Liver (tissue), 9 donors: ENCODE measurements around the gene ANP32B. TPM values are rescaled to one million over a fixed set of nuclear protein-coding genes. Genes with fewer than 3 reads are reported as not detected.

Source experiments
- DNase-seq: peaks from one replicate; pipeline ENCODE4 v3.0.0-alpha.2; 2017; ENCODE audit warnings: low spot score
- H3K27ac ChIP-seq, 2 donors: one replicate each; pipeline ENCODE4 v1.7.0; 2013; ENCODE audit warnings: inconsistent platforms in 2 of 2, low read length in 2 of 2, control low read depth in 1 of 2, low read depth in 1 of 2, mild to moderate bottlenecking in 1 of 2
- H3K27me3 ChIP-seq, 4 donors: one replicate each; pipeline versions ENCODE4 v1.6.1 to v1.7.0; 2013; ENCODE audit warnings: low read length in 3 of 4, inconsistent platforms in 1 of 4, mild to moderate bottlenecking in 1 of 4, moderate library complexity in 1 of 4; ENCODE audit not compliant: control insufficient read depth in 4 of 4, insufficient read depth in 4 of 4
- H3K36me3 ChIP-seq, 4 donors: one replicate each; pipeline versions ENCODE4 v1.6.1 to v1.7.0; 2013; ENCODE audit warnings: low read length in 3 of 4, mild to moderate bottlenecking in 3 of 4, low read depth in 1 of 4, moderate library complexity in 1 of 4; ENCODE audit not compliant: control insufficient read depth in 4 of 4, insufficient read depth in 3 of 4
- H3K4me1 ChIP-seq, 4 donors: one replicate each; pipeline versions ENCODE4 v1.6.1 to v1.7.0; 2013; ENCODE audit warnings: low read length in 3 of 4, mild to moderate bottlenecking in 3 of 4, moderate library complexity in 1 of 4; ENCODE audit not compliant: control insufficient read depth in 4 of 4, insufficient read depth in 4 of 4
- H3K4me3 ChIP-seq, 3 donors: one replicate each; pipeline versions ENCODE4 v1.6.1 to v1.7.0; 2013; ENCODE audit warnings: low read length in 3 of 3, control low read depth in 1 of 3, low read depth in 1 of 3, mild to moderate bottlenecking in 1 of 3
- H3K9ac ChIP-seq, 2 donors: one replicate each; pipeline ENCODE4 v1.7.0; 2013; ENCODE audit warnings: low read length in 2 of 2, mild to moderate bottlenecking in 2 of 2, moderate library complexity in 2 of 2, control low read depth in 1 of 2, low read depth in 1 of 2
- H3K9me3 ChIP-seq, 4 donors: one replicate each; pipeline versions ENCODE4 v1.6.1 to v1.7.0; 2013; ENCODE audit warnings: low read length in 3 of 4; ENCODE audit not compliant: control insufficient read depth in 4 of 4
- EGR1 ChIP-seq, 2 donors: IDR thresholded peaks; 2 replicates each; pipeline ENCODE4 v1.6.1; 2016 to 2018; ENCODE audit warnings: antibody characterized with exemption in 2 of 2, low read depth in 2 of 2
- GABPA ChIP-seq, 2 donors: IDR thresholded peaks in 1 of 2; conservative IDR thresholded peaks in 1 of 2; 2 replicates each; pipeline ENCODE4 v1.6.1; 2016; ENCODE audit warnings: antibody characterized with exemption in 2 of 2, mild to moderate bottlenecking in 1 of 2, moderate library complexity in 1 of 2
- JUND ChIP-seq, 2 donors: IDR thresholded peaks; 2 replicates each; pipeline ENCODE4 v1.6.1; 2016; ENCODE audit warnings: antibody characterized with exemption in 2 of 2
- NR2F2 ChIP-seq: IDR thresholded peaks from 2 replicates; pipeline ENCODE4 v1.6.1; 2016; ENCODE audit warnings: antibody characterized with exemption
- RAD21 ChIP-seq, 2 donors: IDR thresholded peaks; 2 replicates each; pipeline ENCODE4 v1.6.1; 2016; ENCODE audit warnings: antibody characterized with exemption in 2 of 2, mild to moderate bottlenecking in 2 of 2
- RXRA ChIP-seq, 2 donors: IDR thresholded peaks; 2 replicates each; pipeline ENCODE4 v1.6.1; 2017 to 2018; ENCODE audit warnings: antibody characterized with exemption in 2 of 2, mild to moderate bottlenecking in 1 of 2
- SP1 ChIP-seq: IDR thresholded peaks from 2 replicates; pipeline ENCODE4 v1.6.1; 2018; ENCODE audit warnings: antibody characterized with exemption, mild to moderate bottlenecking
- YY1 ChIP-seq: IDR thresholded peaks from 2 replicates; pipeline ENCODE4 v1.6.1; 2016; ENCODE audit warnings: antibody characterized with exemption, mild to moderate bottlenecking
- WGBS: extraction: QIAGEN DNeasy Blood & Tissue Kit; methylation state at CpG from one replicate; pipeline ENCODE4 v1.1.7; 2013; 5-methylcytosine and 5-hydroxymethylcytosine counted together
- polyA plus RNA-seq, 2 donors: library from polyadenylated mRNA; stranded (reverse) in 1 of 2; unstranded in 1 of 2; fragments of 200-250 nt in 1 of 2; fragments of >200 nt in 1 of 2; fragmentation: Nextera tagmentation in 1 of 2; extraction: Ambion mirVana in 1 of 2; gene quantifications; one replicate each; pipeline versions ENCODE4 v1.2.1 to v1.2.3, GENCODE V29; 2013 to 2015
- total RNA-seq, 2 donors: library from RNA; depleted of rRNA; stranded (reverse); fragments of >200 nt; gene quantifications; one replicate each; pipeline ENCODE4 v1.2.3, GENCODE V29; 2014
- TF ChIP-seq, protein P1 (sequence below): IDR thresholded peaks from 2 replicates; pipeline ENCODE4 v1.6.1; 2016; ENCODE audit warnings: antibody characterized with exemption
- TF ChIP-seq, protein P2 (sequence below): IDR thresholded peaks from 2 replicates; pipeline ENCODE4 v1.6.1; 2016; ENCODE audit warnings: antibody characterized with exemption, mild to moderate bottlenecking
- TF ChIP-seq, protein P3 (sequence below): IDR thresholded peaks from 2 replicates; pipeline ENCODE4 v1.6.1; 2016; ENCODE audit warnings: antibody characterized with exemption
- donor health status: healthy.
- donor health status: healthy.
- donor health status: healthy.
- donor health status: healthy.
- donor health status: healthy.

The ANP32B gene
- total and polyA plus RNA-seq, 4 donors: 4.0 to 39.4 (median 27.0) TPM

DNA sequence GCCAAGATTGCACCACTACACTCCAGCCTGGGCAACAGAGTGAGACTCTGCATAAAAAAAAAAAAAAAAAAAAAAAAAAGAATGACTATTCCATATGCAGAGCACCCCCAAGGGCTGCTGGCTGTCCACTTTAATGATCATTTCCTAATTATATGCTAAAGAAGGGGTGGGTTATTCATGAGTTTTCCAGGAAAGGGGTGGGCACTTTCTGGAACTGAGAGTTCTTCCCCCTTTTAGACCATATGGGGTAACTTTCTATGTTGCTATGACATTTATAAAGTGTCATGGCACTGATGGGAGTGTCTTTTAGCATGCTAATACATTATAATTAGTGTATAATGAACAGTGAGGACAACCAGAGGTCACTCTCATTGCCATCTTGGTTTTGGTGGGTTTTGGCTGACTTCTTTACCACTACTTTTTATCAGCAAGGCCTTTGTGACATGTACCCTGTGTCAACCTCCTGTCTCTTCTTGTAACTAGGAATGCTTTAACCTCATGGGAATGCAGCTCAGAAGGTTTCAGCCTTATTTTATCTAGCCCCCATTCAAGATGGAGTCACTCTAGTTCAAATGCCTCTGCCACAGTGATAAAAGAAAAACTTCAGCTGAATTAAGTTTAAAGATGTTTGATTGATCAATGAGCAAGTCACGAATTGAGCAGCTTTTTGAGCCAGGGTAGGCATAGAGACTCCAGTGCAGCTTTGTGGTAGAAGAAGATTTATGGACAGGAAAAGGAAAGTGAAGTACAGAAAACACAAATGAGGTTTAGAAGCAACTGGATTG is 66.3 kb downstream of the ANP32B start:
- 77% methylated on average over 1 of the region's 1 CpG for WGBS

DNA sequence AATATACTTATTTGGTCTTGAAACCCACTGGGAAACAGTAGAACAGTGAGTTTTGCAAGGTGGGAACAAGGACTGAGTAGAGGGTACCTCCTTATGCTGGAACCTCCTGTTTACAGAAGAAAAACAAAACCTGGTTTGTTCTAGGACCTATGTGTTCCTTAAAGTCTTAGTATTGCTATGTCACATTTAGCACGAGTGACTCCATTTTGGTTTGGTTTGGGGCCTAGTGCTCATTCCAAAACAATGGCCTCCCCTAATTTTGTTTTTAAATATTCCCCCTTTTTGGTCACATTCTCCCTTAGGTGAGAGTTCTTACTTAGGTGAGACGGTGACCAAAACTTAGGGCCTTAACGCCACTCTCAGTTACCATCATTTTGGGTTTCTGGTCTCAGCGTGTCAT is 67.2 kb downstream of the ANP32B start:
- WGBS: 98% methylated on average over 4 of the region's 4 CpGs
- TF ChIP-seq, protein P1, sequence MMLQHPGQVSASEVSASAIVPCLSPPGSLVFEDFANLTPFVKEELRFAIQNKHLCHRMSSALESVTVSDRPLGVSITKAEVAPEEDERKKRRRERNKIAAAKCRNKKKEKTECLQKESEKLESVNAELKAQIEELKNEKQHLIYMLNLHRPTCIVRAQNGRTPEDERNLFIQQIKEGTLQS: no peak
- TF ChIP-seq RAD21 (IDR thresholded peaks at IDR 0.05) (no peak), GABPA (IDR thresholded peaks at IDR 0.05 in 1 of 2, conservative IDR thresholded peaks at IDR 0.05 in 1 of 2) (no peak), YY1 (no peak), RXRA (IDR thresholded peaks at IDR 0.05) (no peak)
- TF ChIP-seq, protein P2, sequence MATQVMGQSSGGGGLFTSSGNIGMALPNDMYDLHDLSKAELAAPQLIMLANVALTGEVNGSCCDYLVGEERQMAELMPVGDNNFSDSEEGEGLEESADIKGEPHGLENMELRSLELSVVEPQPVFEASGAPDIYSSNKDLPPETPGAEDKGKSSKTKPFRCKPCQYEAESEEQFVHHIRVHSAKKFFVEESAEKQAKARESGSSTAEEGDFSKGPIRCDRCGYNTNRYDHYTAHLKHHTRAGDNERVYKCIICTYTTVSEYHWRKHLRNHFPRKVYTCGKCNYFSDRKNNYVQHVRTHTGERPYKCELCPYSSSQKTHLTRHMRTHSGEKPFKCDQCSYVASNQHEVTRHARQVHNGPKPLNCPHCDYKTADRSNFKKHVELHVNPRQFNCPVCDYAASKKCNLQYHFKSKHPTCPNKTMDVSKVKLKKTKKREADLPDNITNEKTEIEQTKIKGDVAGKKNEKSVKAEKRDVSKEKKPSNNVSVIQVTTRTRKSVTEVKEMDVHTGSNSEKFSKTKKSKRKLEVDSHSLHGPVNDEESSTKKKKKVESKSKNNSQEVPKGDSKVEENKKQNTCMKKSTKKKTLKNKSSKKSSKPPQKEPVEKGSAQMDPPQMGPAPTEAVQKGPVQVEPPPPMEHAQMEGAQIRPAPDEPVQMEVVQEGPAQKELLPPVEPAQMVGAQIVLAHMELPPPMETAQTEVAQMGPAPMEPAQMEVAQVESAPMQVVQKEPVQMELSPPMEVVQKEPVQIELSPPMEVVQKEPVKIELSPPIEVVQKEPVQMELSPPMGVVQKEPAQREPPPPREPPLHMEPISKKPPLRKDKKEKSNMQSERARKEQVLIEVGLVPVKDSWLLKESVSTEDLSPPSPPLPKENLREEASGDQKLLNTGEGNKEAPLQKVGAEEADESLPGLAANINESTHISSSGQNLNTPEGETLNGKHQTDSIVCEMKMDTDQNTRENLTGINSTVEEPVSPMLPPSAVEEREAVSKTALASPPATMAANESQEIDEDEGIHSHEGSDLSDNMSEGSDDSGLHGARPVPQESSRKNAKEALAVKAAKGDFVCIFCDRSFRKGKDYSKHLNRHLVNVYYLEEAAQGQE: no peak
- TF ChIP-seq, protein P3, sequence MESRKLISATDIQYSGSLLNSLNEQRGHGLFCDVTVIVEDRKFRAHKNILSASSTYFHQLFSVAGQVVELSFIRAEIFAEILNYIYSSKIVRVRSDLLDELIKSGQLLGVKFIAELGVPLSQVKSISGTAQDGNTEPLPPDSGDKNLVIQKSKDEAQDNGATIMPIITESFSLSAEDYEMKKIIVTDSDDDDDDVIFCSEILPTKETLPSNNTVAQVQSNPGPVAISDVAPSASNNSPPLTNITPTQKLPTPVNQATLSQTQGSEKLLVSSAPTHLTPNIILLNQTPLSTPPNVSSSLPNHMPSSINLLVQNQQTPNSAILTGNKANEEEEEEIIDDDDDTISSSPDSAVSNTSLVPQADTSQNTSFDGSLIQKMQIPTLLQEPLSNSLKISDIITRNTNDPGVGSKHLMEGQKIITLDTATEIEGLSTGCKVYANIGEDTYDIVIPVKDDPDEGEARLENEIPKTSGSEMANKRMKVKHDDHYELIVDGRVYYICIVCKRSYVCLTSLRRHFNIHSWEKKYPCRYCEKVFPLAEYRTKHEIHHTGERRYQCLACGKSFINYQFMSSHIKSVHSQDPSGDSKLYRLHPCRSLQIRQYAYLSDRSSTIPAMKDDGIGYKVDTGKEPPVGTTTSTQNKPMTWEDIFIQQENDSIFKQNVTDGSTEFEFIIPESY: no peak
- Histone ChIP-seq H3K27ac (no peak overlapping the region), H3K4me1 (no peaks in the 10 kb centered on the region), H3K4me3 (no peak overlapping the region), H3K9me3 (no peaks in the 10 kb centered on the region), H3K9ac (no peak overlapping the region), H3K27me3 (no peaks in the 10 kb centered on the region), H3K36me3 (no peaks in the 10 kb centered on the region)
- no peak for DNase-seq

More for the DNA sequence above, 66.3 kb downstream of the ANP32B start:
- no peaks in the 10 kb centered on the region for H3K4me1 ChIP-seq
- DNase-seq: no peak
- no peaks in the 10 kb centered on the region for H3K27me3 ChIP-seq
- no peaks in the 10 kb centered on the region for H3K36me3 ChIP-seq
- H3K9me3 ChIP-seq: no peaks in the 10 kb centered on the region
- TF ChIP-seq NR2F2 (no peak), EGR1 (IDR thresholded peaks at IDR 0.05; ENCODE audit: low read depth in 2 of 2) (no peak), SP1 (no peak), GABPA (IDR thresholded peaks at IDR 0.05 in 1 of 2, conservative IDR thresholded peaks at IDR 0.05 in 1 of 2) (no peak), RAD21 (IDR thresholded peaks at IDR 0.05) (no peak), JUND (IDR thresholded peaks at IDR 0.05) (no peak)
- TF ChIP-seq, protein P2: no peak
- no peak overlapping the region for H3K9ac ChIP-seq
- H3K27ac ChIP-seq: no peak overlapping the region
- H3K4me3 ChIP-seq: no peak overlapping the region
